GM19324 (cell line): ENCODE data around the gene CLEC16A.

ENCODE experiments used
- ATAC-seq: cut with Tn5 transposase; IDR thresholded peaks from one replicate; pipeline ENCODE4 v1.9.1; 2021; ENCODE audit warnings: mild to moderate bottlenecking, moderate library complexity; ENCODE audit not compliant: unreplicated experiment, low FRiP score

The CLEC16A gene

GRCh38 chr16:11106726-11107125 is 162.4 kb downstream of the CLEC16A start:
- ATAC-seq, result no peak

GRCh38 chr16:11107780-11108465 is 163.6 kb downstream of the CLEC16A start:
- no peak for ATAC-seq

GRCh38 chr16:11108466-11108805 is 164.1 kb downstream of the CLEC16A start:
- ATAC-seq, result no peak

DNA sequence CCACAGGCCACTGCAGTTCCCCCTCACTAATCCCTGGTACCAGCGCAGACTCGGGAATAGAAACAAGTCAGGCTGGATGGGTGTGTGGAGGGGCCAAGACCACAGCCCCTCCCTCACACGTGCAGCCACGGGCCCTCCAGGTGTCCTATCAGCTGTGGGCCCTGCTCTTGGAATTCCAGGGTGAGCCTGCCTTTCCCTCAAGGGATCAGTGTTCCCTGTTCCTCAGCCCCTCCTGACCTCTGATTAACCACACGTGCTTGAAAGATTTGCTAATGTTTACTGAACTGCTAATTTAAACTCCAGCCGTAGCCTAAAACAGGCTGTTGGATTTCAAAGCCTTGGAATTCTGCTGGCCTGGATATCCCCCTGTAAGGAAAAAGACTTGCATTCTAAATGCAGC is 165.2 kb downstream of the CLEC16A start:
- ATAC-seq, result no peak

DNA sequence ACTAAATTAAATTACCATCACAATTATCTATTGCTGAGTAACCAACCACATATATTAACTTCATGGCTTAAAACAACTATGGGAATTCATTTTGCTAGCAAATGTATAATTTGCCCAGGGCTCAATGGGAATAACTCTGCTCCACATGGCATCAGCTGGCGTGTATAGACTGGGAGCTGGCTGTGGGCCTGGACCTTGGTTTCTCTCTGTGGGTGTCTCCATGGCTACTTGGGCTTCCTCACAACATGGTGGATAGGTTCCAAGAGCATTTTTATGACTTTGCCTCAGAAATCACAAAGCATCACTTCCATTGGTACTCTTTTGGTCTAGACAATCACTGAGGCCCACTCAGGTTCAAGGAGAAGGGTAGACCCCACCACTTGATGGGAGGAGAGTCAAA is 166.8 kb downstream of the CLEC16A start:
- no peak for ATAC-seq

DNA sequence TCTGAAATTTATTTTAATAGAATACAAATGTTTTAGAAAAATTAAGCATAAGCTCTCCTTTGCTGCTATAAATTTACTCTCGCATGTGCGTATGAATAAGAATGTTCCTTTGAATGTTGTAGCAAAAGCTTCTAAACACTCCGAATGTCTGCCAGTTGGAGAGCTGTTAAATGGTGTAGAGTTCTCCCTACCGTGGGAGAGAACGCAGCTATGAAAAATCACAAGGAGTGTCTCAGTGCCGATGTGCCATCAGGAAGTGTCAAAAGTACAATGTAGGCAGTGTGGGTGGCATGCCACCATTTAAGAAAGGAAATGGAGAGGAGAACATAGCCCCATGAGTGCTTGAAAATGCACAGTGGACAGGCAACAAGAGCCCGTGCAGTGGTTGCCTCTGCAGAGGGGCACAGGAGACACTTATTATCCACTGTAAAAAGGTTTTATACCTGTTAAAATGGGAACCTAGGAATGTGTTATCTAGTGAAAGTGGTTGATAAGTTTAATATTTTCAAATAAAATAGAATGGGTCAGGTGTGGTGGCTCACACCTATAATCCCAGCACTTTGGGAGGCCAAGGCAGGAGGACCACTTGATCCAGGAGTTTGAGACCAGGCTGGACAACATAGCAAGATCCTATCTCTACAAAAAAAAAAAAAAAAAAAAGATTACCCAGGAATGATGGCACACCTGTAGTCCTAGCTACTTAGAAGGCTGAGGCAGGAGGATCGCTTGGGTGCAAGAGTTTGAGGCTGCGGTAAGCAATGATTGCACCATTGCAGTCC is 167.7 kb downstream of the CLEC16A start:
- ATAC-seq, result no peak

DNA sequence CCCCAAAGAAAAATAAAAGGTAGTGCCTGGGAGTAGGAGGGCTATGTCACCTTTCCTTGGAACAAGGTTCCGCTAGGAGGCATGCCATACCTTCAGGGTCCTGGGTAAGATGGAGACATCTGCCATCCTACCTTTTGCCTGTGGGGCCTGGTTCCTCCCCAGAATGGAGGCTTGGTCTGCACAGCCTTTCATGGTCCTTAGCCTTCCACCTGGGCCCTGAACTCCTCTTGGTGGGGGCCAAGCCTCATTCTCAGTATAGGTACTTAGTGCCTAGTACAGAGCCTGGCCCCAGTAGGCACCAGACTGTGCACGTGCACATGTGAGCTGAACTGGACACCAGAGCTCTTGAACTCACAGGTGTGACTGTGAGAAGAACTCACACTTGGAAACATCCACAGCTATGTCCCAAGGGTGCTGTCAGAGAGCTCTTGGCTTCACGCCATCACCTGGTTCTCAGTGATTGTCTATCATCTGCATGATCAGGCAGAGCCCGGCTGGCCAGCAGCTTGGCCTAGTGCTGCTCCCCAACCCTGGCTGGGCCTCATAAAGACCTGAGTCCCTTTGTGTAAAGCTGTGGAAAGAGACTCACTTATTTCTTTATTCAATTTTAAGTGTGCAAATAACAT is 168.5 kb downstream of the CLEC16A start:
- ATAC-seq, result no peak

DNA sequence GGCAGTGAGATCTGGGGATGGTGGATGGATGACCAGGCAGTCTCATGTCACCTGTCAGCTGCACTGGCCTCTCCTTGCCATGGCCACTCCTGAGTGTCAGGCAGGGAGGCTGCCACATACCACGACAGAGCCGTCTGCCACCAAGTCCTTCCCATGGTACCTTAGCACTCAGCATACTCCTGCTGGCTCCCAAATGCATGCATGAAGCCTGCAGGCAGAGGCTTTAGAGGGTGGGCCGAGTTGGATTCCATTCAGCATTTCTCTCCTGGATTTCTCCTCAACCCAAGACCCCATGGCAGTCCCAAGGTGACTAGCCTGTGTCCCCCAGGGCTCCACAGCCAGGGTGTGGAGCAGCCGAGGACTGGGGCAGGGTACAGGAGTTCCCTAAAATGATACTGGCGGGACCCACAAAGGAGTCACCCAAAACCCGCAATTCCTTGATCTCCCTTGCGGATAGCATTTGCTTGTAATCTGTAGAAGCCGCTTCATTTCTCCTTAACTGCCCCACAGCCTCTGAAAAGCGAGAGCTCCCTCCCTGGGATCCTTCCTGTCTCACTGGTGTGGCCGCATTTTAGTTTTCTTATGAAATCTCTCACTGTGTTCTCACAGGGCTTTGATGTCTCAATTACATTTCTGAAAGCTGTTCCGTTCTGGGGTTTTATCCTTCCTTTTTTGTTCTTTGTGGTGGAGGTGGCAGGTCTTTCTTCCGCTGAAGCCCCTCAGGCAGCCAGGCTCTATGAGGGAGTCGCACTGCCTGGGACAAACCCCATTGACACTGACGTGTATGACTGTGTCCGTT is 170.2 kb downstream of the CLEC16A start:
- ATAC-seq, result no peak

- ATAC-seq, result no peak
These were observed 173.3 kb downstream of the CLEC16A start for GRCh38 chr16:11117576-11118211.

GRCh38 chr16:11118479-11118878 is 174.1 kb downstream of the CLEC16A start:
- ATAC-seq, result no peak

GRCh38 chr16:11121083-11121608 is 176.8 kb downstream of the CLEC16A start:
- no peak for ATAC-seq

DNA sequence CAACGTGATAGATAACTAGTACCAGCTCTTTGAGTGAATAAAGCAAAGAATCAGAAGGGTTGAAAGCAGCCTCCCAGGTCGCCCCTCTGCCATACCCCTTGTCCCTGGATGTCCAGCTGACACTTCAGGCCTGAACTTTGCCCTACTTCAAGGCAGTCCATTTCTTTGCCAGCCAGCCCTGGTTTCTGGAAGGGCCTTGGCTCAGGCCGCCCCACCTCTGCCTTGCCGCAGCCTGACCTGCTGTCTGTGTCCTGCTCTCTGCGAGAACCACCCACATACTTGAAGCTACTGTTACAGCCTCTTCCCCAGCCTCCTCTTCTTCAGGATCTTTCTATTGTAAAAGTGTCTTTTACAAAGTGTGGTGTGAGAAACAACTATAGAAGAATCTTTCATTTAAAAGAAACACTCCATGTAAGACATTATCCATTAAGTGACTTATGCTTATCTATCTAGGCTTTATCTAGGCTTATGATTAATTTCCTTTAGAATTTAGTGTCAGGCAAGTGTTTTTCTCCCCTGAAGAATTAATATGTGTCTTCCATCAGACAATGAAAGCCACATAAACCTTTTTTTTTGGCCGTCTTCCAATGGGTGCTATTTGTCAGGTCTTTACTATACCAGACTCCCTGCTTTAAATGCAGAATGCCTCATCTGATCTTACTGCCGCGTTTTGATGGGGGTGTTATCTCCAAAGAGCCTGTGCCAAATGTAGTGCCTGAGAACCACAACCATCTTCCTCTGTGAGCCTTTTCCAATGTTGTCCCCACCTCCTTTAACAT is 177.7 kb downstream of the CLEC16A start:
- ATAC-seq, result no peak

GRCh38 chr16:11123666-11124065 is 179.3 kb downstream of the CLEC16A start:
- ATAC-seq, result no peak

- ATAC-seq, result no peak
These were observed 181.6 kb downstream of the CLEC16A start for GRCh38 chr16:11125936-11126335.

GRCh38 chr16:11126399-11127054 is 182.2 kb downstream of the CLEC16A start:
- ATAC-seq, result no peak

DNA sequence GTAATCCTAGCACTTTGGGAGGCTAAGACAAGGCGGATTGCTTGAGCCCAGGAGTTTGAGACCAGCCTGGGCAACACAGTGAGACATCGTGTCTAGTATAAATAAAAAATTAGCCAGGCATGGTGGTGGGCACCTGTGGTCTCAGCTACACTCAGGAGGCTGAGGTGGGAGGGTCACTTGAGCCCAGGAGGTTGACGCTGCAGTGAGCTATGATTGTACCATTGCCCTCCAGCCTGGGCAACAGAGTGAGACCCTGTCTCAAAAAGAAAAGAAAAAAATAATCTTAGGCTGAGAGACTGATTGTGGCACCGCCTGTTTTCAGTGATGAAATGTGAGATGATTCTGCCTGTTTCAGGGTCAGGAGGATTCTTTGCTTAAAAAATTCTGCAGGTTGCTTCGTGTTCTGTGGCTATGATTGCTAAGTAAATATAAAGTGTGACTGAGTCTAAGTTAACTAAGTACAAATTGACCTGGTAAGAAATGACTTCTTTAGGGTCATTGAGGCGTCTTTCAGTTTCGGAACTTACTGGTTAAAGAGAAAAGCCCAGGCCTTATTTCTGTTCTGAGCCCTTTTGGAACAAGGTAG is 183.3 kb downstream of the CLEC16A start:
- ATAC-seq, result no peak

- ATAC-seq, result no peak
These were observed 184.1 kb downstream of the CLEC16A start for GRCh38 chr16:11128211-11129141.

GRCh38 chr16:11129378-11129781 is 185.0 kb downstream of the CLEC16A start:
- ATAC-seq, result no peak
